ENCODE data around the gene DIS3L2. TPM values are rescaled to one million over a fixed set of nuclear protein-coding genes. Genes with fewer than 3 reads are reported as not detected.

The DIS3L2 gene
- total RNA-seq, 4 donors from 2014 or later, result 10.3 to 63.9 (median 29.7) TPM

DNA sequence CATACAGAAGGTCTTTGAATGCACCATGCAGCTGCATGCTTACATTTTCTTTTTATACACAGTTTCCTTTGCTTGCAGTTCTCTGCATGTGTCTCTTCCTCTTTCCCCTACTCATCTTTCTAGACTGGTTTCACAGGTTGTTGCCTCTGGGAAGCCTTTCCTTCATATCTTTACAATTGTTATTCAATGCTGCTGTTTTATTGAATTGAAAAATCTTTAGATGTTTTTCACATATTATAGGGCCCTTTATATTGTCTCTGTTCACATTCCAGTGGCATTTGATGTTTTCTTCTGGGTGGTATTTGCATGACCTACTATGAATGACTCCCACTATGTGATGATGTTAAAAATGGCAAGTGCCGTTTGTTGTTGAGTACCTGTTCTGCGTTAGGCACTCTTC is 91.1 kb downstream of the DIS3L2 start:
- TF ChIP-seq, protein P1, sequence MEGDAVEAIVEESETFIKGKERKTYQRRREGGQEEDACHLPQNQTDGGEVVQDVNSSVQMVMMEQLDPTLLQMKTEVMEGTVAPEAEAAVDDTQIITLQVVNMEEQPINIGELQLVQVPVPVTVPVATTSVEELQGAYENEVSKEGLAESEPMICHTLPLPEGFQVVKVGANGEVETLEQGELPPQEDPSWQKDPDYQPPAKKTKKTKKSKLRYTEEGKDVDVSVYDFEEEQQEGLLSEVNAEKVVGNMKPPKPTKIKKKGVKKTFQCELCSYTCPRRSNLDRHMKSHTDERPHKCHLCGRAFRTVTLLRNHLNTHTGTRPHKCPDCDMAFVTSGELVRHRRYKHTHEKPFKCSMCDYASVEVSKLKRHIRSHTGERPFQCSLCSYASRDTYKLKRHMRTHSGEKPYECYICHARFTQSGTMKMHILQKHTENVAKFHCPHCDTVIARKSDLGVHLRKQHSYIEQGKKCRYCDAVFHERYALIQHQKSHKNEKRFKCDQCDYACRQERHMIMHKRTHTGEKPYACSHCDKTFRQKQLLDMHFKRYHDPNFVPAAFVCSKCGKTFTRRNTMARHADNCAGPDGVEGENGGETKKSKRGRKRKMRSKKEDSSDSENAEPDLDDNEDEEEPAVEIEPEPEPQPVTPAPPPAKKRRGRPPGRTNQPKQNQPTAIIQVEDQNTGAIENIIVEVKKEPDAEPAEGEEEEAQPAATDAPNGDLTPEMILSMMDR (IDR thresholded peaks at IDR 0.05), result no peak
- TF ChIP-seq POLR2A (IDR thresholded peaks at IDR 0.05), result no peak
- no peaks in the 10 kb centered on the region for H3K27me3 ChIP-seq
- no peak overlapping the region for H3K27ac ChIP-seq
- peaks cover 0 to 3% of the 10 kb centered on the region in 2 donors for H3K36me3 ChIP-seq
- no peaks in the 10 kb centered on the region for H3K9me3 ChIP-seq
- intact Hi-C loops (cut with DNase I; ENCODE audit: low total_unique reads), result no loop called here
- H3K4me1 ChIP-seq, result no peaks in the 10 kb centered on the region
- H3K4me3 ChIP-seq, result no peak overlapping the region
- DNase-seq, result no peak

DNA sequence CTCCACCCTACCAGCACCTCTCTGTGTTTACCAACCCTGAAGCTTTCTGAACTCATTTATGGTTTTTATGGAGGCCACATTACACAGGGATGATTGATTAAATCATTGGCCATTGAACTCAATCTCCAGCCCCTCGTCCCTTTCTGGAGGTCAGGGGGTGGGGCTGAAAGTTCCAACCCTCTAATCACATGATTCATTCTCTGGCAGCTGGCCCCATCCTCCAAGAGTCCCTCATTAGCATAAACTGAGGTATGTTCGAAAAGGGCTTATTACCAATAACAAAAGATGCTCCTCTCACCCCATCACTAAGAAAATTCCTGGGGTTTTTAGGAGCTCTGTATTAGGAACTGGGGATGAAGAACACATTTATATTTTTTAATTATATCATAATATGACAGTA is 92.3 kb downstream of the DIS3L2 start:
- intact Hi-C loops (cut with DNase I; ENCODE audit: low total_unique reads), result no loop called here
- Histone ChIP-seq H3K9me3 (no peaks in the 10 kb centered on the region), H3K4me3 (no peak overlapping the region), H3K4me1 (no peaks in the 10 kb centered on the region), H3K27ac (no peak overlapping the region), H3K36me3 (peaks cover 0 to 3% of the 10 kb centered on the region in 2 donors), H3K27me3 (no peaks in the 10 kb centered on the region)
- no peak for TF ChIP-seq POLR2A (IDR thresholded peaks at IDR 0.05)
- TF ChIP-seq, protein P1 (IDR thresholded peaks at IDR 0.05), result no peak
- no peak for DNase-seq

DNA sequence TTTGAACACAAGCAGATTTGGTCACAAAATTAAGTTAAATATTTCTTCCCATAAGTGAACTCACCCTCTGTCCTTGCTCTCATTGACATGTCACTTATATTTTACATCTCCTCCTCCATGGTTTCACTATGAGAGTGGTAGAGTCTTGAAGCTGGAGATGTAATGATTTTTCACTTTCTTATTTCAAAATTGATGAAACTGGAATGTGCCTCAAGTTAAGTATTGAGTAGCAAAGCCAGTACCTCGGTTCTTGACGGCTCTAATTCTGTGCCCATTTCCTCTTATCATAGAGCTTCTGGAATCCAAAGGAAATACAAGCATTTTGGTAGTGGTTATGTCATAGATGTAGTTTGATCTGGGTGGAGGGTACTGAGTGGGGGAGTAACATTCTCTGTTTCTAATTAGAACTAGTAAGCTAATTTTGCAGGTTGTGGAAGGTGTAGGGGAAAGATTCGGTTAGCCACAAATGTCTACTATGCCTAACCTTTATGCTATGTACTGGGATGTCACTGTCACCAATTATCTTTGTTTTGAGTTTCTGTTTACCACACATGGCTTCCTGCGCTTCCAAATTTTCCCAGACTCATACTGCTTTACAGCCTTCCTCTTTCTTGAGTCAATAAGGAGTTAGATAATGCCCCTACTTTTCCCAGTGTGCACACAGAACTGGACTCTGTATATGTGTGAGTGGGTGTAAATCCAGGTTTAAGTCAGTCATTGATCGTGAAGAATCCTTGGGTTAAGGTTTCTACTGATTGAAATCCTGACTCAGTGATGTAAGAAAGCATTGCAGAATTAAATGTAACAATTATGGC is 96.8 kb downstream of the DIS3L2 start:
- H3K4me1 ChIP-seq, result no peaks in the 10 kb centered on the region
- peaks cover 0 to 3% of the 10 kb centered on the region in 2 donors for H3K36me3 ChIP-seq
- intact Hi-C loops (cut with DNase I; ENCODE audit: low total_unique reads), result no loop called here
- no peak overlapping the region for H3K4me3 ChIP-seq
- no peak overlapping the region for H3K27ac ChIP-seq
- no peak for TF ChIP-seq POLR2A (IDR thresholded peaks at IDR 0.05)
- TF ChIP-seq, protein P1 (IDR thresholded peaks at IDR 0.05), result no peak
- H3K27me3 ChIP-seq, result no peaks in the 10 kb centered on the region
- no peak for DNase-seq
- no peaks in the 10 kb centered on the region for H3K9me3 ChIP-seq

DNA sequence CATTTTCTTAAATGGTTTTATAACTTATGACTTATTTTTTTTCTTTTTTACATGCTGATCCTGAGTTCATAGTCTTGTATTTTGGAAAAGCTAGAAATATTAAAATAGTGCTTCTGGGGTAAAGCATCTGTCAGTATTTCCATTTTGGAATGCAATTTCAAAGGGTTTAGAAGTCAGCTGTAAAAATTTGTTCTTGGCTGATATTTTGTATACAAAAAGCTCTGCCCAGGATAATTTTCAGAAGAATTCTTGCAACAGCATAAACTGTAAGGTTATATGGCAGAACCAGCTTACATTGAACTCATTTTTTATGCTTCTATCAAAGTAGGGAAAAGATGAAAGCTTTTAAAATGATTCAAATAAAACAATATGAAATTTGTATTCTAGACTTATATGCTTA is 97.4 kb downstream of the DIS3L2 start:
- Histone ChIP-seq H3K9me3 (no peaks in the 10 kb centered on the region), H3K27ac (no peak overlapping the region), H3K27me3 (no peaks in the 10 kb centered on the region), H3K4me1 (no peaks in the 10 kb centered on the region), H3K36me3 (peaks cover 0 to 3% of the 10 kb centered on the region in 2 donors), H3K4me3 (no peak overlapping the region)
- DNase-seq, result no peak
- TF ChIP-seq POLR2A (IDR thresholded peaks at IDR 0.05), result no peak
- TF ChIP-seq, protein P1 (IDR thresholded peaks at IDR 0.05), result no peak
- intact Hi-C loops (cut with DNase I; ENCODE audit: low total_unique reads), result no loop called here

DNA sequence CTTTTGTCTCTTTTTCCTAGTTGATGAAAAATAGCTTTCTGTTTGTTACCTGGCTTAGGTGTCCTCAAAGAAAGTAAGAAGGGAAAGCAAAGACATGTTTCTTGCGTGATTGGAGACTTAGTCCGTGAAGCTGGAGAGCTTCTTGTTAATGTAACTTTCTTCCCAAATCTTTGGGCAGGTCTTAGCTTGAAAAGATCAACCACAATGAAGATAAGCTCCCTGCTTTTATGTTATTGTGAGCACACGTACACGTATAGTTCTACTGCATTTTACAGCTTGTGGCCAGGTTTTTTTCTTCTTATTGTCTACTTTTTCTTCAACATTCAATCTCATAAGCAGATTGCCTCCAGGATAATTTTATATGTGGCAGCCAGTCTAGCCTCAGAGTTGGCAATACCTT is 99.8 kb downstream of the DIS3L2 start:
- H3K27me3 ChIP-seq, result no peaks in the 10 kb centered on the region
- TF ChIP-seq, protein P1 (IDR thresholded peaks at IDR 0.05), result no peak
- no peak for TF ChIP-seq POLR2A (IDR thresholded peaks at IDR 0.05)
- H3K9me3 ChIP-seq, result no peaks in the 10 kb centered on the region
- intact Hi-C loops (cut with DNase I; ENCODE audit: low total_unique reads), result no loop called here
- no peak overlapping the region for H3K4me3 ChIP-seq
- no peak for DNase-seq
- H3K27ac ChIP-seq, result no peak overlapping the region
- no peaks in the 10 kb centered on the region for H3K36me3 ChIP-seq
- no peaks in the 10 kb centered on the region for H3K4me1 ChIP-seq

Measured in uterus (tissue), 4 donors.